ENCODE data around the gene ANK2.
"Not testable (repeated sequence)": the region's sequence is repeated elsewhere in the genome, so short reads cannot be mapped to it uniquely, and the experiment has no call there.

Gene ANK2

DNA sequence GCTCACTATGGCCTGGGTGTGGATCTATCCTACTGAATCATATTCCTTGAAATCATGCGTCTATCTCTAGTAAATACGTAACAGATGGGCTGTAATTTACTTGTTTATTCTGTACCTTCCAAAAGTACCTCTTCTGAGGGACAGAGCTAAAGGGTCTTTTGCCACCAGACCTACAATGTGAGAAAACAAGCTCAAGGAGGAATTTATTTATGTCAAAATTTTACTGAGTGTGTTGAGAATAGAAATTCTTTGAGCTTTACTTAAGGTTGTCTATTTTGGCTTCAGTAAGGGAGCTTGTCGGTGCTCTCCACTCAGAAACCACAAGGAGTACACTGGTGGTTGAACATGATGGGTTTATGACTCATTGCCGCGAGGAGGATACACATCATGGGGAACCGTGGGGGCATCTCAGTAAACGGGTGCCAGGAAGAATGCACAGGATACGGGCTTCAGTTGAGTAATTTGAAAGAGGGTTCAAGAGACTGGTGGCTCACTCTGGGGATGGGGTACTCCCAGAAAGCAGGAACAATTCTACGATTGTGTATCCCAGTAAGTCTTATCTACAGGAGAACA lies 3.0 kb downstream of the ANK2 start:
- no peaks in the 10 kb centered on the region for H3K9me3 ChIP-seq (ENCODE audit: insufficient read depth, low read depth, low read length)
- peaks cover 25% of the 10 kb centered on the region for H3K4me1 ChIP-seq (ENCODE audit: insufficient read depth, low read length)
- H3K27me3 ChIP-seq (ENCODE audit: insufficient read depth, low read length), result no peaks in the 10 kb centered on the region
- H3K9ac ChIP-seq (ENCODE audit: low read depth, low read length), result no peak overlapping the region
- no peak overlapping the region for H3K27ac ChIP-seq (ENCODE audit: low read length)
- H3K4me3 ChIP-seq (ENCODE audit: low read length), result no peak overlapping the region
- H3K36me3 ChIP-seq (ENCODE audit: insufficient read depth, low read depth, low read length), result no peaks in the 10 kb centered on the region

GRCh38 chr4:113053883-113054282 lies 4.4 kb downstream of the ANK2 start:
- no peaks in the 10 kb centered on the region for H3K27me3 ChIP-seq (ENCODE audit: insufficient read depth, low read length)
- no peak overlapping the region for H3K27ac ChIP-seq (ENCODE audit: low read length)
- no peak overlapping the region for H3K9ac ChIP-seq (ENCODE audit: low read depth, low read length)
- H3K9me3 ChIP-seq (ENCODE audit: insufficient read depth, low read depth, low read length), result no peaks in the 10 kb centered on the region
- no peaks in the 10 kb centered on the region for H3K36me3 ChIP-seq (ENCODE audit: insufficient read depth, low read depth, low read length)
- H3K4me3 ChIP-seq (ENCODE audit: low read length), result no peak overlapping the region
- peaks cover 27% of the 10 kb centered on the region for H3K4me1 ChIP-seq (ENCODE audit: insufficient read depth, low read length)

DNA sequence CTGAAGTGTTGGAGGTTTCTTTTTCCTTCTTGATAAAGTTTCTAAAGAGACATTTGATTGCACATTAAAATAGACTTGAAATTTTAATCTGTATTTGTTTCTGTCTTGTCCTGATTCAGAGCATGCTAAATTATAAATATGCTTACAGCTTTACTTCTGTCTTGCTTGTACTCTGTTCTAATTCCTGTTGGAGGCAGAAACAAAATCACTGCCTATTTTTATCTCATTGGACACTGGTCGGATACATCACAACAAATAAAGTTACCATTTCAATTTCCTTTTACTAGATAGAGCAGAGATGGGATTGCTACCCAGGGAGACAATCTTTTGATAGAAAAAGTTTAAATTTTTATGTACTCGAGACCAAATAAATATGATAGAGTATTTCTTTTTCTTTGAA lies 6.9 kb downstream of the ANK2 start:
- Histone ChIP-seq H3K9me3 (ENCODE audit: insufficient read depth, low read depth, low read length) (no peaks in the 10 kb centered on the region), H3K4me1 (ENCODE audit: insufficient read depth, low read length) (peaks cover 13% of the 10 kb centered on the region), H3K36me3 (ENCODE audit: insufficient read depth, low read depth, low read length) (no peaks in the 10 kb centered on the region), H3K4me3 (ENCODE audit: low read length) (no peak overlapping the region), H3K9ac (ENCODE audit: low read depth, low read length) (no peak overlapping the region), H3K27me3 (ENCODE audit: insufficient read depth, low read length) (no peaks in the 10 kb centered on the region), H3K27ac (ENCODE audit: low read length) (no peak overlapping the region)

DNA sequence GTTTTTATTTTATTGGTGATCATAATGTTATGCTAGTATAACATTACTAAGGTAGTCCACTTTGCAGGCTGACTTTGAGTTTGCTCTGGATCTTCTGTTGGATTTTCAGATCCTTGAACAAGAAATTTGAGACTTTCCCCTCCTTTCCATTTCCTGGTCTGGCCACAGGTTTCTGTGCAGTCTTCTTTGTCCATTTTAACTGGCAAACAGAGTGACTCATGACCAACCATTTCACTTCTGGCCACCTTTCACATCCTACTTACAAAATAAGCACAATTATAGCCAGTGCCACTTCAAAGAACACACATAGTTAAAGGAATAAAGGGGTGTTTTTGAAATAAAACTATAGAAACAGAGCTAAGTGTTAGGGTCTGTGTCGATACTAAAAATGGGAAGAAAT lies 8.4 kb downstream of the ANK2 start:
- peaks cover 11% of the 10 kb centered on the region for H3K4me1 ChIP-seq (ENCODE audit: insufficient read depth, low read length)
- no peak overlapping the region for H3K4me3 ChIP-seq (ENCODE audit: low read length)
- no peaks in the 10 kb centered on the region for H3K36me3 ChIP-seq (ENCODE audit: insufficient read depth, low read depth, low read length)
- no peaks in the 10 kb centered on the region for H3K27me3 ChIP-seq (ENCODE audit: insufficient read depth, low read length)
- H3K27ac ChIP-seq (ENCODE audit: low read length), result no peak overlapping the region
- H3K9ac ChIP-seq (ENCODE audit: low read depth, low read length), result no peak overlapping the region
- H3K9me3 ChIP-seq (ENCODE audit: insufficient read depth, low read depth, low read length), result no peaks in the 10 kb centered on the region

- H3K36me3 ChIP-seq (ENCODE audit: insufficient read depth, low read depth, low read length), result no peaks in the 10 kb centered on the region
- no peaks in the 10 kb centered on the region for H3K9me3 ChIP-seq (ENCODE audit: insufficient read depth, low read depth, low read length)
- peaks cover 20% of the 10 kb centered on the region for H3K4me1 ChIP-seq (ENCODE audit: insufficient read depth, low read length)
- no peak overlapping the region for H3K4me3 ChIP-seq (ENCODE audit: low read length)
- H3K9ac ChIP-seq (ENCODE audit: low read depth, low read length), result no peak overlapping the region
- no peaks in the 10 kb centered on the region for H3K27me3 ChIP-seq (ENCODE audit: insufficient read depth, low read length)
- no peak overlapping the region for H3K27ac ChIP-seq (ENCODE audit: low read length)
Measured at GRCh38 chr4:113059449-113060182, 10.2 kb downstream of the ANK2 start.

DNA sequence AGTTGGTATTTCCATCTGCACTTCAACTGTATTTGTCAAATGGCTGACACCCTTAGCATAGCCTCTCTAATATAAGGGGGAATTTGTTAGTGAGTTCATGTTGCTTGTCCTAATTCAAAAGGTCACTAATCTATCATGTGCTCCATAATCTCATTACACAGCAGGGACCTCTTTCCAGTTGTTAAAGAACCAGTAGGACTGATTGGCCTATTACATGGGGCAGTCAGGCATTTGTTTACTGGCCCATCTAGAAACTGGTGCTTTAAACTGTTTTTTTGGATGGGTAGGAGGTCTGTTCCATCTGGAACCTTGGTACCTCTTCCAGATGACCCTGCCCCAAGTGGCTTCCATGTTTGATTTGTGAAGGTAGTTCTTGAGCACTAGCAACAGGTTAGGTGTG lies 11.4 kb downstream of the ANK2 start:
- H3K9me3 ChIP-seq (ENCODE audit: insufficient read depth, low read depth, low read length), result no peaks in the 10 kb centered on the region
- H3K27ac ChIP-seq (ENCODE audit: low read length), result no peak overlapping the region
- no peaks in the 10 kb centered on the region for H3K27me3 ChIP-seq (ENCODE audit: insufficient read depth, low read length)
- H3K36me3 ChIP-seq (ENCODE audit: insufficient read depth, low read depth, low read length), result no peaks in the 10 kb centered on the region
- no peak overlapping the region for H3K9ac ChIP-seq (ENCODE audit: low read depth, low read length)
- H3K4me3 ChIP-seq (ENCODE audit: low read length), result no peak overlapping the region
- peaks cover 22% of the 10 kb centered on the region for H3K4me1 ChIP-seq (ENCODE audit: insufficient read depth, low read length)

DNA sequence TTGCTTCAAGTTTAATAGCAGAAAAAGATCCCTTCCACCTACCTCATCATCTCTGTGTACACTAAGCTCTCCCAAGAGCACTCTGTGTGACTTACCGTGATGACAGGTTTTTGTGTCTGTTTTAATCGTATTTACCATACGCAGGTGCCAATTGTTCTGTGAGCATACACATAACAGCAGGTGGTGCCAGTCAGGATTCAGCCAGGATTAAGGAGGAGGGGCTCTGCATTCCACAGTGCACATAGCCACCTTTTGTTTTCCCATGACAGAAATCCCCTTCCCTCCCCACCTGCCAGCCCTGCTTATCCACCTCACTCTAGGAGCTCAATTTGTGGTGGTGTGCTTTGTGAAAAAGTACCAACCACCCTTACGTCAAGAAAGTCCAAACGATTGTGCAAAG lies 14.8 kb downstream of the ANK2 start:
- Histone ChIP-seq H3K36me3 (ENCODE audit: insufficient read depth, low read depth, low read length) (no peaks in the 10 kb centered on the region), H3K27me3 (ENCODE audit: insufficient read depth, low read length) (no peaks in the 10 kb centered on the region), H3K9me3 (ENCODE audit: insufficient read depth, low read depth, low read length) (no peaks in the 10 kb centered on the region), H3K27ac (ENCODE audit: low read length) (no peak overlapping the region), H3K4me1 (ENCODE audit: insufficient read depth, low read length) (peaks cover 23% of the 10 kb centered on the region; the same call in 1 of the 2 replicates), H3K9ac (ENCODE audit: low read depth, low read length) (no peak overlapping the region), H3K4me3 (ENCODE audit: low read length) (peak overlapping the region; percentile 34; the same call in 1 of the 2 replicates)

GRCh38 chr4:113065629-113066028 lies 16.2 kb downstream of the ANK2 start:
- Histone ChIP-seq H3K27ac (ENCODE audit: low read length) (peak overlapping the region; percentile 46), H3K4me1 (ENCODE audit: insufficient read depth, low read length) (peaks cover 21% of the 10 kb centered on the region; the same call in 1 of the 2 replicates), H3K36me3 (ENCODE audit: insufficient read depth, low read depth, low read length) (no peaks in the 10 kb centered on the region), H3K9me3 (ENCODE audit: insufficient read depth, low read depth, low read length) (no peaks in the 10 kb centered on the region), H3K9ac (ENCODE audit: low read depth, low read length) (0 out of 2 replicates have a peak overlapping the region, but pooled peaks have one; percentile 7), H3K4me3 (ENCODE audit: low read length) (no peak overlapping the region), H3K27me3 (ENCODE audit: insufficient read depth, low read length) (no peaks in the 10 kb centered on the region)

DNA sequence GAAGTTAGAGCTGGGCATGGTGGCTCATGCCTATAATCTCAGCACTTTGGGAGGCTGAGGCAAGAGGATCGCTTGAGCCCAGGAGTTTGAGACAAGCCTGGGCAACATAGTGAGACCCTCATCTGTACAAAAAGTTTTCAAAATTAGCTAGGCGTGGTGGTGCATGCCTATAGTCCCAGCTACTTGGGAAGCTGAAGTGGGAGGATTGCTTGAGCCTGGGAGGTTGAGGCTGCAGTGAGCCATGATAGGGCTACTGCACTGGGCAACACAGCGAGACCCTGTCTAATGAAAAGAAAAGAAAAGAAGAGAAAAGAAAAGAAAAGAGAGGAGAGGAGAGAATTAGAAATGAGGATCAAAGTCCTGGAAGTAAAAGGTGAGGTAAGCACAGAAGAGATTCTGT lies 19.3 kb downstream of the ANK2 start:
- not testable (repeated sequence) for H3K9ac ChIP-seq (ENCODE audit: low read depth, low read length); H3K4me3 ChIP-seq (ENCODE audit: low read length); H3K36me3 ChIP-seq (ENCODE audit: insufficient read depth, low read depth, low read length); H3K9me3 ChIP-seq (ENCODE audit: insufficient read depth, low read depth, low read length); H3K4me1 ChIP-seq (ENCODE audit: insufficient read depth, low read length); H3K27ac ChIP-seq (ENCODE audit: low read length); H3K27me3 ChIP-seq (ENCODE audit: insufficient read depth, low read length)

GRCh38 chr4:113069212-113069892 lies 19.9 kb downstream of the ANK2 start:
- H3K9me3 ChIP-seq (ENCODE audit: insufficient read depth, low read depth, low read length), result no peaks in the 10 kb centered on the region
- H3K27me3 ChIP-seq (ENCODE audit: insufficient read depth, low read length), result no peaks in the 10 kb centered on the region
- H3K4me3 ChIP-seq (ENCODE audit: low read length), result no peak overlapping the region
- H3K4me1 ChIP-seq (ENCODE audit: insufficient read depth, low read length), result peaks cover 6% of the 10 kb centered on the region; the same call in 1 of the 2 replicates
- H3K36me3 ChIP-seq (ENCODE audit: insufficient read depth, low read depth, low read length), result no peaks in the 10 kb centered on the region
- no peak overlapping the region for H3K27ac ChIP-seq (ENCODE audit: low read length)
- no peak overlapping the region for H3K9ac ChIP-seq (ENCODE audit: low read depth, low read length)

DNA sequence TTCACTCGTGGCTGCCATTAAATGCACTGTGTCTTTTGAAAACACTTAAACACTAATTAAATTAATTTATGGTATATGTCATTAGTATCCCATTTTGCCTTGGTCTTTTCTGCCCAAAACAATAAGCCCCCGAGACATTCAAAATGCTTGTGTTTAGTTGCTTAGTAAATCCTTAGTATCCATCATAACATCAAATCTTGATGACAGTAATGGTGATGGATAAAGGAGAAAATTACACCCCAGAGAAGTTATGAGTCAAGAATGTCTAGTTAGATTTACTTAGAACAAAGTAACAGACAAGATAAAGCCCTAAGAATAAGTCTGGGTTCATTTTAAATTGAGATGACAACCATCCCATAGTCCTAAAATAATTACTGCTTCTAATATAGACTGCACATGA lies 21.3 kb downstream of the ANK2 start:
- Histone ChIP-seq H3K27me3 (ENCODE audit: insufficient read depth, low read length) (no peaks in the 10 kb centered on the region), H3K27ac (ENCODE audit: low read length) (no peak overlapping the region), H3K4me3 (ENCODE audit: low read length) (no peak overlapping the region), H3K4me1 (ENCODE audit: insufficient read depth, low read length) (peaks cover 4% of the 10 kb centered on the region; the same call in 1 of the 2 replicates), H3K36me3 (ENCODE audit: insufficient read depth, low read depth, low read length) (no peaks in the 10 kb centered on the region), H3K9me3 (ENCODE audit: insufficient read depth, low read depth, low read length) (no peaks in the 10 kb centered on the region), H3K9ac (ENCODE audit: low read depth, low read length) (no peak overlapping the region)

- no peak overlapping the region for H3K9ac ChIP-seq (ENCODE audit: low read depth, low read length)
- H3K4me1 ChIP-seq (ENCODE audit: insufficient read depth, low read length), result peaks cover under 1% of the 10 kb centered on the region; the same call in 1 of the 2 replicates
- H3K36me3 ChIP-seq (ENCODE audit: insufficient read depth, low read depth, low read length), result no peaks in the 10 kb centered on the region
- H3K27me3 ChIP-seq (ENCODE audit: insufficient read depth, low read length), result no peaks in the 10 kb centered on the region
- H3K4me3 ChIP-seq (ENCODE audit: low read length), result no peak overlapping the region
- no peak overlapping the region for H3K27ac ChIP-seq (ENCODE audit: low read length)
- no peaks in the 10 kb centered on the region for H3K9me3 ChIP-seq (ENCODE audit: insufficient read depth, low read depth, low read length)
Measured at GRCh38 chr4:113071274-113071673, 21.8 kb downstream of the ANK2 start.
